ENCODE data around the gene PCSK9.
"Not testable (repeated sequence)": the region's sequence is repeated elsewhere in the genome, so short reads cannot be mapped to it uniquely, and the experiment has no call there.

The PCSK9 gene

DNA sequence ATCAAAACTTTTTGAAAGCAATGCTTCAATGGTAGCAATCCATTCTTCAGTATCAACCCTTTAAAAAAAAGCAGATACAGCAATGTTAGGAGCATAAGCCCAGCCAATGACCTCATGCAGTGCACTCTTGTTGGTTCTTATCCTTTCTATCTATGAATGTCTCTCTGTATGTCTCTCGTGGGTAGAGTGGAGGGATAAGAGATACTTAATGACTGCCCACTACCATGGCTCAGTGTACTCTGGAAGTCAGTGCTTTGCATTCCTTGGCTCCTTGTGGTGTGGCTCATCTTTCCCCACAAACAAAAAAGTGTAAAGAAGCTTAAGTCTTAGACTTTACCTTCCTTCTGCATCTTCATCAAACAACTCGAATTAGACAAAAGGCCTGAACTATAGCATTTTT, 50.3 kb downstream of the PCSK9 start:
- Histone ChIP-seq H3K36me3 (peaks cover 89 to 98% (median 95%) of the 10 kb centered on the region in 11 experiments), H3K9me3 (replicated peaks in 1 of 11) (no peaks in the 10 kb centered on the region), H3K27me3 (no peaks in the 10 kb centered on the region), H3K4me3 (no peak overlapping the region), H3K4me2 (0 out of 22 replicates have a peak overlapping the region, but pooled peaks of 1 of the 11 experiments have one; percentile 53), H3K4me1 (peaks cover 10 to 24% (median 19%) of the 10 kb centered on the region in 10 experiments; a peak in 18 of 20 replicates), H3K9ac (no peak overlapping the region), H3K27ac (no peak overlapping the region), H4K20me1 (peaks cover 0 to 33% (median 11%) of the 10 kb centered on the region in 11 experiments; a peak in 9 of 22 replicates)
- TF ChIP-seq Cebpa-rat (IDR thresholded peaks at IDR 0.05): no peak

DNA sequence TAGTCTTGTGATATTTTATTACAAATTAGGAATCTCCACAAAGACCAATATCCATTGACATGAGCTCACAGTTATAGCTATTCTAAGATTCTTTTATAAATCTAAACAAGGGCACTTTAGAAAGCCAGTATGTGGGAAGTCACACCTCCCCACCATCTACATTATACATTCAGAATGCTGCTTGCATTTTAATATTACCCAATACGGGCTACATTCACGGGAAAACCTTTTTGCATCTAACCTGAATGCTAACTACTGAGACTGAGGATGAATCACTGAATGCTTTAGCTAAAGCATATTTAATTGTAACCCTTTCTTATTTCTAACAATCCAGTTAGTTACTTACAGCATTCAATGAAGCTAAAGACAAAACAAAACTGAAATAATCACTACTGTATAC, 53.1 kb downstream of the PCSK9 start:
- H3K27me3 ChIP-seq: no peaks in the 10 kb centered on the region
- no peak overlapping the region for H3K27ac ChIP-seq
- H3K9ac ChIP-seq: no peak overlapping the region
- no peak overlapping the region for H3K4me3 ChIP-seq
- TF ChIP-seq Cebpa-rat (IDR thresholded peaks at IDR 0.05): no peak
- H3K4me1 ChIP-seq: peaks cover 10 to 24% (median 19%) of the 10 kb centered on the region in 10 experiments; a peak in 18 of 20 replicates
- H3K9me3 ChIP-seq (replicated peaks in 1 of 11): no peaks in the 10 kb centered on the region
- H3K36me3 ChIP-seq: peaks cover 91 to 100% (median 96%) of the 10 kb centered on the region in 11 experiments
- no peak overlapping the region for H3K4me2 ChIP-seq
- peaks cover 0 to 30% (median 11%) of the 10 kb centered on the region in 11 experiments; a peak in 9 of 22 replicates for H4K20me1 ChIP-seq

DNA sequence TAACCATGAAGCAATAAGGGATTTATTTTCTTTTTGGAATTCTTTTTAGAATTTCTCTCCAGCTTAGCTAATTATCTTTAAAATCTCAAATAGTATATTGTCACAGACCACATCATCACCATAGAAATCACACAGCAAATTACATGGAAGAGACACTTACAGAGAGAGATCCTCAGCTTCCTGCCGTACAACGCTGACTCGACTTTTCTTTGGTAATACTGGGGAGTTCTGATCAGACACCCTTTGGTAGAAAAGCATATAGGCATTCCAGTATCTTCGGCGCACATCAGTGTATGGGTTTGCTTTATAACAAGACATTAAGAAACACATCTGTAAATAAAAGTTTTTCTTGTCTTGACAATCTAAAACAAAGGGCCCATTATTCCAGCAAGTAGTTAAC, 55.7 kb downstream of the PCSK9 start:
- Histone ChIP-seq H3K9me3 (replicated peaks in 1 of 11) (no peaks in the 10 kb centered on the region), H3K36me3 (peaks cover 96 to 100% (median 98%) of the 10 kb centered on the region in 11 experiments), H3K4me3 (no peak overlapping the region), H3K27me3 (no peaks in the 10 kb centered on the region), H3K27ac (no peak overlapping the region), H4K20me1 (peaks cover 0 to 7% (median 0%) of the 10 kb centered on the region in 11 experiments; a peak in 2 of 22 replicates), H3K4me1 (no peaks in the 10 kb centered on the region), H3K9ac (no peak overlapping the region), H3K4me2 (no peak overlapping the region)
- no peak for TF ChIP-seq Cebpa-rat (IDR thresholded peaks at IDR 0.05)

DNA sequence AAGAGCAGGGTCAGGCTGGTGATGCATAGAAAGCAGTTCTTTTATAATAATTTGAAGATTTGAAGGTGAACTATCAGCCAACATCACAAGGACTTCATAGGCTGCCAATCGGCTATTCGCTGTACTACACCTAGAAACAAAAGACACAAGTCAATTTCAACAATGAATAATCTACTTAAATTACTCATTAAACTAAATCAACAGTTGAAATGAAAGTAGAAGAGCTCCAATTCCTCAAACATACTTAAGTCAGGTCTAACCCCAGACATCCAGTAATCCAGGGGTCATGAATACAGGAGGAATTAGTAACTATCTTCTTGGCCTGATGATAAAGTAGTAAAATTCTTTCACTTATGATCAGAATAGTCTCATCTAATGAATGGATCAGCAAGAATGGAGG, 64.5 kb downstream of the PCSK9 start:
- H3K36me3 ChIP-seq: peaks cover 98 to 100% (median 99%) of the 10 kb centered on the region in 11 experiments
- no peak for TF ChIP-seq Cebpa-rat (IDR thresholded peaks at IDR 0.05)

DNA sequence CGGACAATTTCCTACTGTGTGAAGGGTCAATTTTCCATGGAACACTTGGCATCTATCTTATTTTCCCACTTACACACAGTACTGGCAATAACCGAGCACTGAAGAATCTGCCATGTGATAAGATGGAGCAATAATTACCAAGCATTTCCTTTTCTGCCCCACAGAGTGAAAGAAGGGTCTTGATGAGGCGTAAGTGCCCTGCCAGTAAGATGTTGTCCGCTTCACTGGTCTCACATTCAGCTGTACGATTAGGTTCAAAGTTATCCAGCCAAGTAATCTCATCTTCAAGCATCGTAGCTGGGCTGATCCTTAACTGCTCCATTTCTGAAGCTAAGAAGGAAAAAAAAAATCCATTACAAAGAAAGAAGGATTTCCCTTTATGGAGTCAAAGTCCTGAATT, 67.8 kb downstream of the PCSK9 start:
- H3K27ac ChIP-seq: no peak overlapping the region
- H3K9me3 ChIP-seq (replicated peaks in 1 of 11): no peaks in the 10 kb centered on the region
- H3K9ac ChIP-seq: no peak overlapping the region
- TF ChIP-seq Cebpa-rat (IDR thresholded peaks at IDR 0.05): no peak
- H3K4me3 ChIP-seq: no peak overlapping the region
- H3K4me1 ChIP-seq: peaks cover 0 to 8% (median 0%) of the 10 kb centered on the region in 10 experiments; a peak in 2 of 20 replicates
- peaks cover 88 to 100% (median 95%) of the 10 kb centered on the region in 11 experiments for H3K36me3 ChIP-seq
- peaks cover 0 to 3% (median 0%) of the 10 kb centered on the region in 11 experiments; a peak in 1 of 22 replicates for H4K20me1 ChIP-seq
- H3K4me2 ChIP-seq: no peak overlapping the region
- H3K27me3 ChIP-seq: no peaks in the 10 kb centered on the region

More for the DNA sequence above, 64.5 kb downstream of the PCSK9 start:
- Histone ChIP-seq H3K27ac (no peak overlapping the region), H4K20me1 (peaks cover 0 to 3% (median 0%) of the 10 kb centered on the region in 11 experiments; a peak in 1 of 22 replicates), H3K4me2 (no peak overlapping the region), H3K27me3 (no peaks in the 10 kb centered on the region), H3K4me1 (peaks cover 0 to 4% (median 0%) of the 10 kb centered on the region in 10 experiments; a peak in 2 of 20 replicates), H3K4me3 (no peak overlapping the region), H3K9me3 (replicated peaks in 1 of 11) (no peaks in the 10 kb centered on the region), H3K9ac (no peak overlapping the region)

DNA sequence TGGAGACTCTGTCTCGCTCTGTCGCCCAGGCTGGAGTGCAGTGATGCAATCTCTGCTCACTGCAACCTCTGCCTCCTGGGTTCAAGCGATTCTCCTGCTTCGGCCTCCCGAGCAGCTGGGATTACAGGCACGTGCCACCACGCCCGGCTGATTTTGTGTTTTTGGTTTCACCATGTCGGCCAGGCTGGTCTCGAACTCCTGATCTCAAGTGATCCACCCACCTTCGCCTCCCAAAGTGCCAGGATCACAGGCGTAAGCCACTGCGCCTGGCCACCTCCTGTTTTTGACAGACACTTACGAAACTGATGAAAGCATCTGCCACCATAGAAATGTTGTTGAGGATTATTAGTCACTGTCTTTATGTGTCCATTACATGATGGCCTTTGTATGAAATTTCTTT, 69.7 kb downstream of the PCSK9 start:
- H3K4me2 ChIP-seq, H3K4me1 ChIP-seq, H3K4me3 ChIP-seq, H3K27me3 ChIP-seq, H3K27ac ChIP-seq, H4K20me1 ChIP-seq, H3K9ac ChIP-seq: not testable (repeated sequence)
- H3K9me3 ChIP-seq (replicated peaks in 1 of 11): peaks cover 11 to 18% (median 14%) of the 10 kb centered on the region in 11 experiments; a peak in 21 of 22 replicates
- peak in 1 of 11 experiments; percentile 56; a peak in 2 of 22 replicates for TF ChIP-seq Cebpa-rat (IDR thresholded peaks at IDR 0.05)
- H3K36me3 ChIP-seq: peaks cover 89 to 100% (median 96%) of the 10 kb centered on the region in 11 experiments
